Measurements from ENCODE around the gene HOXB5.

The HOXB5 gene

DNA sequence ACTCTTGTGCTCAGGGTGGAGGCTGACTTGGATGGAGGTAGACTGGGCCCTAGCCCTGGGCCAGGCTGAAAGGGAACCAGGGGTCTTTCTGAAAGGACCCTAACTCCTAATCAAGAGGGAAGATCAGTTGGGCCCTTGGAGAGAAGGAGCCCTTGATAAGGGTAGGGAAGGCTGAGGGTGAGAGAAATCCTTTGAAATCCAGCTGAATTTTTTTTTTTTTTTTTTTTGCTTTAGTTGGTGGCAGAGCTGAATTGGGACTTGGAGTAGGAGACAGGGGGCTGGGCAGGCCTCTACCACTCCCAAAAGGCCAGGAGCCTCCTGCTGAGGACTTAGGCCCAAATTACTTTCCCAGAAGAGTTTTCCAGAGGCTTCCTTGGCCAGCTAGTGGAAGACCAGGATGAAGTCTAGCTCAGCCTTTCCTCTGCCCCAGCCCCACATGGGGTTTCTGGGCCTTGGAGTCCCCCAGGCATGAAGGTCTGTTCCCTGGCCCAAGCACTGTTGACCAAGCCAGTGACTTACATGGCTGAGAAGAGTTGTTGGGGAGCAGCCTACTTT, 2.9 kb downstream of the HOXB5 start:
- Histone ChIP-seq H3K27me3 (peaks cover 100% of the 10 kb centered on the region), H3K9ac (no peak overlapping the region), H3K4me1 (peaks cover 3% of the 10 kb centered on the region; the same call in 1 of the 2 replicates), H3K4me2 (no peak overlapping the region), H3K4me3 (no peak overlapping the region), H3K36me3 (no peaks in the 10 kb centered on the region), H4K20me1 (peaks cover 97% of the 10 kb centered on the region), H3K27ac (no peak overlapping the region), H3K9me3 (no peaks in the 10 kb centered on the region)
- TF ChIP-seq Cebpa-rat (IDR thresholded peaks at IDR 0.05) = no peak

DNA sequence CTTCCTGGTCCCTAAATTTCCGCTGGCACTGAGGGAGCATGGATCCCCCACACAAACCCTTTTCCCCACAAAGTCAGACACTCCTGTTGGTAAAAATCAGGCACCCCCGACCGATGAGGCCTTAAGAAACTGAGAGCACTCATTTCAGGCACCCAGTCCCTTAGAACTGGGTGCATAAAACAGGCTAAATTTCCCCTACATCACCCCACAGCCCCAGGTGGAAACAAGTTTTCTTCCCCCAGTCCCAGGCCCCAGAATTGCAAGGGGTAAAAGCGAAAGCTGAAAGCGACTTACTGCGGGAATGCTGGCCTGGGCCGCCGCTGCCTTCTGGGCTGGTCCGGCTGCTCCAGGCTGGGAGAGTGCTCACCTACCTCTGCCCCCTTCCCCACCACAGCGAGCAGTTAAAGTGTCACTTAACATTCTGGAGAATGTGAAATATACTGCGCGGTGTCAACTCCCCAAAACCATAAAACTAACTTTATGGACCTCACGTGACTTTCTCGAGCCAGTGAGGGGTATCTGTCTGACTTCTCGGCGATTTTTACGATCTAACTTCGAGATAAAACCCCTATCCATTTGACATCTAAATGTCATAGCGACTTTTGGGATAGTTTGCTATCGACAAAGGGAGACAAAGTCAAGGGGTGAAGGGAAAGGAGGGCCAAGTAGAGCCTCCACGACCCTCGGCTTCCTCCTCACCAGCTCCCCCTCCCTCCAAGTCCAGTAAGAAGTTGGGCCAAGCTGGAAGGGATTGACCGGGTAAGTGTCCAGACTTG, 3.6 kb downstream of the HOXB5 start, which contains the start of gene HOXB3:
Gene HOXB3 (minus strand): TSS at position 411 of the 776 bp plus-strand sequence. CDS start 37,767 bp downstream, outside the sequence.
- Histone ChIP-seq H3K27me3 (peaks cover 100% of the 10 kb centered on the region), H3K4me2 (no peak within 1 kb of the TSS), H3K36me3 (no peaks in the 10 kb centered on the region), H3K9me3 (no peaks in the 10 kb centered on the region), H4K20me1 (peaks cover 97% of the 10 kb centered on the region), H3K4me3 (no peak within 1 kb of the TSS), H3K4me1 (peaks cover 5% of the 10 kb centered on the region; the same call in 1 of the 2 replicates), H3K27ac (no peak within 1 kb of the TSS), H3K9ac (no peak within 1 kb of the TSS)
- no peak for TF ChIP-seq Cebpa-rat (IDR thresholded peaks at IDR 0.05)

DNA sequence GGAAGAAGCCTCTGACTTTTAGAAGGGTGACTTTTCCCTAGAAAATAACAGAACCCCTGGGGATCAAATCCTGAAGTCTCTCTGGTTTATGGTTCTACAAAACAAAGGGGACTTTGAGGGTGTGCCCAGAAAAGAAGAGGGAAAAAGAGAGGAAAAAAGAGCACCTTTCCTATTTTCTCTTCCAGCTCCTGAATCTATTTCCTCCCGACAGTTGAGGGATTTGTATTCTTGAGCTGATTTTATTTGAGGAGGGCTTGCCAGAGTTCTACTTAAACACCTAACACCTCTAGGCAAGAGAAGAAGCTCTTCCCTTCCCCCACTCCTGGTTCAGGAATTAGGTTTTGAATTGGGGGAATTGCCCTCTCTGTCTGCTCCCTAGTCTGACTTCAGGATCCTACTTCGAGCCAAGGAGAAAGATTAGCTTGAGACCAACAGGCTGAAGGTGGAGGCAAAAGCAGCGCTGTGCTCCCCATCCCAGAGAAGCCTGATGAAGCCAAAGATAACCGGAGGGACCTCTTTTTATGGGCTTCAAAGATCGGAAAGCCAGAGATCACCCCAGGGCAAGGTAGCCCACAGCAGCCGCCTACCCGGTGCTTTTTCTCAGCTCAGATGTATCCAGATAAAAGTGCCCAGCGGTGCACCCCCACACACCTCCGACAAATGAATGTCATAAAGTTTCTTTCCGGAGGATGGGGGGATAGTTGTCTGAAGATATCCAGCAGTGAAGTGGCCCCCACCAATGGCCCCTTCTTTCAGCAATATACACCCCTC, 4.3 kb downstream of the HOXB5 start:
- peaks cover 5% of the 10 kb centered on the region; the same call in 1 of the 2 replicates for H3K4me1 ChIP-seq
- TF ChIP-seq Cebpa-rat (IDR thresholded peaks at IDR 0.05) = no peak
- H3K9me3 ChIP-seq = no peaks in the 10 kb centered on the region
- H4K20me1 ChIP-seq = peaks cover 94% of the 10 kb centered on the region
- H3K4me3 ChIP-seq = no peak overlapping the region
- H3K9ac ChIP-seq = no peak overlapping the region
- H3K4me2 ChIP-seq = no peak overlapping the region
- peaks cover 100% of the 10 kb centered on the region for H3K27me3 ChIP-seq
- H3K27ac ChIP-seq = no peak overlapping the region
- H3K36me3 ChIP-seq = no peaks in the 10 kb centered on the region

DNA sequence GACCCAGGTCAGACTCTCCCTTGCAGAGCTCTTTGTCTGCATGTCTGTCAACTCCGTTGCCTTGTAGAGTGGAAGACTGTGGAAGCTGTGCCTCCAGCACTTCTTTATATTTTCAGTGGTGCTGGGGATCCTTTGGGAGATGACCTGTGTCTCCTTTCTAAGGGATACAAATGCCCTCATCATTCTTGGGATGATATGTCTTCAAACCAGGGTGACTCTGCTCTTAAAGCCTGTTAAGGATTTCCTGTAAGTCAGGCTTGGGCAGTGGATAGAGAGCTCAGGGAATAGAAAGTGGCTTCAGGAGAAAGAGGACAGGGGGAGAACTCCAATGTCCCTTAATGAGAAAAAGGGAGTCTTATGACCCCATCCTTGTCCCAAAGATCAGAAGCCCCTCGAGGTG, 5.1 kb downstream of the HOXB5 start:
- Histone ChIP-seq H3K36me3 (no peaks in the 10 kb centered on the region), H3K27me3 (peaks cover 100% of the 10 kb centered on the region), H3K4me2 (no peak overlapping the region)

DNA sequence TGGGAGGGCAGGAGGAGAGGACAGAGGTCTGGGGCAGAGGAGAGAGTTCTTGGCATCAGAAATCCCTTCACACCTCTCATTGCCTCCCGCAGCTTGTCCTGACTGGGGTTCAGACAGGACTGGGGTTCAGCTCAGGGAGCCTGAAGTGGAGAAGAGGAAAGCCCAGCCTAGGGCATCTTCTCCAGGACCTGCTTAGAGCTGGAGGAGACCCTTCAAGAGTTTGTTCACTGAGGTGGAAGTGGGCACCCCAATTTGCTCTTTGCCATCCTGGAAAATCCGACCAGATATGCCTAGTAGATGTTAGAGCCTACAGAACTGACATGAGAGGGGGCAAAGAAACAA, 5.5 kb downstream of the HOXB5 start:
- Histone ChIP-seq H3K27me3 (peaks cover 100% of the 10 kb centered on the region), H3K9me3 (no peaks in the 10 kb centered on the region), H3K36me3 (no peaks in the 10 kb centered on the region), H3K4me3 (no peak overlapping the region), H3K4me2 (no peak overlapping the region), H4K20me1 (peaks cover 97% of the 10 kb centered on the region), H3K4me1 (peaks cover 5% of the 10 kb centered on the region; the same call in 1 of the 2 replicates), H3K9ac (no peak overlapping the region), H3K27ac (no peak overlapping the region)
- no peak for TF ChIP-seq Cebpa-rat (IDR thresholded peaks at IDR 0.05)

More for the DNA sequence above, 5.1 kb downstream of the HOXB5 start:
- no peak overlapping the region for H3K4me3 ChIP-seq
- H3K4me1 ChIP-seq = peaks cover 5% of the 10 kb centered on the region; the same call in 1 of the 2 replicates
- no peak overlapping the region for H3K27ac ChIP-seq
- no peak overlapping the region for H3K9ac ChIP-seq
- no peak for TF ChIP-seq Cebpa-rat (IDR thresholded peaks at IDR 0.05)
- peaks cover 97% of the 10 kb centered on the region for H4K20me1 ChIP-seq
- H3K9me3 ChIP-seq = no peaks in the 10 kb centered on the region

DNA sequence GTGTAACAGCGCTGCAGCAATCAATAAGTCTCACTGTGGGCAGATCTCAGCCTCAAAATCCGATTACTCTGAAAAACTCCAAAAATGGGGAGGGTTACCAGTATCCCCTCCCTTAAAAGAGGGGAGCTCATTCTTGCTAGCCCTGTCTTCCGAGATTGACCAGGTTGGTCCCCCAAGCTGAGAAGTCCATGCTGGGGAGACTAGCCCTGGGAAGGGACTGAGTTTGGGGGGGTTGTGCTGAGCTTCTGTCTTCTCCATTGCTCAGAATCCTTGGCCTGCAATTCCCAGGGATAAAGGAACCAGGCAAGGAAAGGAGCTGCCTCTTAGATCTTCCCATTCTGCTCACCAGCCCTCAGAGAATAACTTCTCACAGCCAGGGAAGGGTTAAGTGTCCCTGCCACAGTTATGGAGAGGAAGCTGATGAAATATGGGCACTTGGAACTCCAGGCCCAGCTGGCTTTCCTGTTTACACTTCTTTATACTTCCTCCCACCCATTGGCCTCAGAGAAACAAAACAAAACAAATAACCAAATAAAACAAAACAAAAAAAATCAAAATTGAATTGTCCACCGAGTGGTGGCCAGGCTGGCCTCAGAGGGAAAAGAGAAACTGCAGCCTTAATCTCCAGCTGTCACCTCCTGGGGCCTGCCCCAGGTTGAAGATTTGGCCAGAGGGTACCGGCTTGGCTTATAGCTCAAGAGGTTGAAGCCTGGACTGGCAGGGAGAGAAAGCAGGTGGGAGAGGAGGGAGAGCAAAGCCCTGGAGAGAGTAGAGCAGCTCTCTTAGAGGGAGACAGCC, 6.1 kb downstream of the HOXB5 start:
- Histone ChIP-seq H4K20me1 (peaks cover 97% of the 10 kb centered on the region), H3K4me1 (peaks cover 5% of the 10 kb centered on the region; the same call in 1 of the 2 replicates), H3K9me3 (no peaks in the 10 kb centered on the region), H3K4me3 (no peak overlapping the region), H3K27me3 (peaks cover 100% of the 10 kb centered on the region), H3K9ac (no peak overlapping the region), H3K36me3 (no peaks in the 10 kb centered on the region), H3K4me2 (no peak overlapping the region), H3K27ac (no peak overlapping the region)
- no peak for TF ChIP-seq Cebpa-rat (IDR thresholded peaks at IDR 0.05)

DNA sequence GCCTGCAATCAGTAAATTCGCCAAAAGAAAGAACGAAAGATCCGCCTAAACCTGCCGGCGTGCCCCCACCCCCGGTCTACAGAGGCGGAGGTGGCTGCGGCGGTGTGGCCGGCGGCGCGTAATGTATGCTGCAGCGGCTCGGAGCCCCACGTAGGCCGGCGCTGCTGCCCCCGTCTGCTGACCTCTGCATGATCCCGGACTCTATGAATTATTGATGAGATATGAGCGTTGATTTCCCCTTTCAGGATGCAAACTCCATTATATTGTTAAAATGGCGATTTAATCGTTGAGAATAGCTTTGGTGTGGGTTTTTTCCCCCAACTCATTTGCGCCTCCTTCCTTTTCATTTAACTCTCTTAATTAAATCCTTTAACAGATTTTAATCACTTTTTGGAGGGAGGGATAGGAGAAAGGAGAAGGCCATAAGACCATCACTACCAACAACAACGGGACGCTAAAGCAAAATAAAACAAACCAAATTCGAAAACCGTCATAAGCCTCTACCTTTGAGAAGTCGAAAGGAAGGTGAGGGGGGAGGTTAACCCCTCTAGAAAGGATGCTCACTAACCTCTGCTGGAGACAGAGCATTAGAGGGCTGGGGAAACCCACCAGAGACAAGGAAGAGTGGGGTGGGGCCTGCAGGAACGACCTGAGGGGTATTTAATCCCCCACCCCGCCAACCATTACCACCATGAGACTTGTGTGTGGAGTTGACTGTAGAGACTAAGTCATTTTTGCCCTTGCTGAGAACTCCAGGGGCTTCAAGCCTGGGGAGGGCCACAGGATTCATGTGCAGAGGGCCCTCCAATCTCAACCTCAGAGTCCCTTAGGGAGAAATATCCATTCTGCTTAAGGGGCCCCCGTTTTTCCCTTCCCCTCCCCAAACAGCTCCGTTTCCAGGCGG, 7.0 kb downstream of the HOXB5 start:
- no peak for TF ChIP-seq Cebpa-rat (IDR thresholded peaks at IDR 0.05)
- Histone ChIP-seq H3K9me3 (no peaks in the 10 kb centered on the region), H3K4me1 (peaks cover 10% of the 10 kb centered on the region; the same call in 1 of the 2 replicates), H3K27ac (no peak overlapping the region), H3K9ac (no peak overlapping the region), H3K27me3 (peaks cover 100% of the 10 kb centered on the region), H3K4me2 (no peak overlapping the region), H3K4me3 (no peak overlapping the region), H3K36me3 (no peaks in the 10 kb centered on the region), H4K20me1 (peaks cover 97% of the 10 kb centered on the region)

DNA sequence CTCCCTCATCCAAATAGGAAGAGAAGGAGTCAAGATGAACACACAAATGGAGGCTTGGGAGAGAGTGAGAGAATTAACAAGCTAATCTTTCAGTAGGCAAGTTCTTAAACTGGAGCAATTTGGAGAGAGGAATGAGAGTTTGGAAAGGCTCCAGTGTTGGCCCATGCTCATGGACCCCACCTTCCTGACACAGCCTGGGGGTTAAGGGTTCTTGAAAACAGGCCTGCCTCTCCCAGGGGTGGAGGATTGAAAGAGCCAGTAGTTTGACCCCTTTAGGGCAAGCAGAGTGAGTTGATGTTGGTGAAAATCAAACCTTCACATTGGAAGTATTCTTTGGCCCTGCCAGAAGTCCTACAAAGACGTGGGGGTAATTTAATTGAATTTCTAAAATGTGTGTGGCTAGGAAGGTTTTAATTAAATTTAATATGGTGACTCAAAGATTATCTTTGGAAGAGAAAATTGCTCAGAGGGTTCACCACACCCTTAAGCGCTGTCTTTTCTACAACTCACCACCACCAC, 9.3 kb downstream of the HOXB5 start:
- Histone ChIP-seq H3K4me3 (no peak overlapping the region), H3K27me3 (peaks cover 100% of the 10 kb centered on the region), H3K27ac (no peak overlapping the region), H3K36me3 (no peaks in the 10 kb centered on the region), H3K9me3 (no peaks in the 10 kb centered on the region), H3K4me2 (no peak overlapping the region), H4K20me1 (peaks cover 97% of the 10 kb centered on the region), H3K9ac (no peak overlapping the region), H3K4me1 (peaks cover 10% of the 10 kb centered on the region; the same call in 1 of the 2 replicates)
- no peak for TF ChIP-seq Cebpa-rat (IDR thresholded peaks at IDR 0.05)
